ENCODE data around the gene THSD7B. TPM values are rescaled to one million over a fixed set of nuclear protein-coding genes. Genes with fewer than 3 reads are reported as not detected.

Gene THSD7B
- total and polyA plus RNA-seq, 2 of the 8 experiments (the other 6 are each of a cell fraction or from before 2014, with no cell fraction given) = 0.60 to 2.9 TPM

DNA sequence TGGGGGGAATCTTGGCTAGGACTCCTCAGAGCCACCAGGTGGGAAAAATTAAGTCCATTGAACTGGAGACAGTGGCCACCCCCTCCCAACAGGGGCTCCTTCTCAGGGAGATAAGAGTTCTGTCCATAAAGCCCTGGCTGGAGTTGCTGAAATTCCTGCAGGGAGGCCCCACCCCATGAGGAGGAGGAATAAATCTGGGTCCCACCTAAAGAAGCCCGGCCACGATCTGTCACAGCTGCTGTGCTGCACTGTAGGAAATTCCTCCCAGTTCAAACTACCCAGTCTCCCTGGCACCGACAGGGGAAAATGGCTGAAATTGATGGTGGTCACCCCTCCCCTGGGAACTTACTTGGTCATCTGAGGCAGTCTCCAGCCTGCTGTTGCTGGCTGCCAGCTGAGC, 215.0 kb downstream of the THSD7B start:
- no peak overlapping the region for H3K23ac ChIP-seq (ENCODE audit: insufficient read length)
- no peaks in the 10 kb centered on the region for H4K20me1 ChIP-seq (replicated peaks in 1 of 2; ENCODE audit: control insufficient read depth in 1 of 2, insufficient read depth in 2 of 2, low read length in 2 of 2)
- H3K14ac ChIP-seq (ENCODE audit: insufficient read length) = no peak overlapping the region
- no peak overlapping the region for H2BK5ac ChIP-seq (ENCODE audit: low read depth, low read length)
- no peaks in the 10 kb centered on the region for H3K79me1 ChIP-seq (ENCODE audit: low read depth, low read length)
- no peak overlapping the region for H3K4me3 ChIP-seq (ENCODE audit: extremely low read depth in 1 of 4, insufficient read depth in 2 of 4, low read depth in 3 of 4, low read length in 4 of 4)
- H2AK5ac ChIP-seq (ENCODE audit: low read depth, low read length) = no peak overlapping the region
- H2BK12ac ChIP-seq (ENCODE audit: low read depth, low read length) = no peak overlapping the region
- WGBS, 2 experiments (ENCODE audit: extremely low coverage in 1 of 2, insufficient coverage in 1 of 2, insufficient read length in 1 of 2, insufficient replicate concordance in 2 of 2, low coverage in 1 of 2, low lambda C conversion rate in 2 of 2, missing lambda C conversion rate in 1 of 2) = 93% methylated on average over 3 of the region's 3 CpGs; no CpG with 5 or more reads in 1 of the 2 experiments
- H3K23me2 ChIP-seq (ENCODE audit: low read depth, low read length) = peaks cover 1% of the 10 kb centered on the region; the same call in 1 of the 2 replicates
- H3K9me3 ChIP-seq (ENCODE audit: insufficient read depth in 2 of 2, low read depth in 1 of 2, low read length in 1 of 2) = no peaks in the 10 kb centered on the region
- POLR2A ChIA-PET (ENCODE audit: partially characterized antibody) = no interaction called here
- no peak overlapping the region for H2BK120ac ChIP-seq (replicated peaks; ENCODE audit: low read depth, low read length)
- DNase-seq (ENCODE audit: low read depth in 1 of 2, low spot score in 2 of 2) (no peak), FAIRE-seq (no peak)
- H3K27me3 ChIP-seq (replicated peaks in 1 of 4; ENCODE audit: control insufficient read depth in 3 of 4, extremely low read depth in 1 of 4, insufficient read depth in 3 of 4, low read length in 3 of 4) = no peaks in the 10 kb centered on the region
- H3K18ac ChIP-seq (ENCODE audit: extremely low read depth, low read length) = no peak overlapping the region
- H3K4ac ChIP-seq (replicated peaks; ENCODE audit: insufficient read length, low read depth, low read length) = no peak overlapping the region
- no peaks in the 10 kb centered on the region for H3K4me1 ChIP-seq (replicated peaks in 1 of 4; ENCODE audit: control insufficient read depth in 3 of 4, insufficient read depth in 4 of 4, low read length in 3 of 4)
- H3K27ac ChIP-seq (ENCODE audit: low read depth, low read length) = no peak overlapping the region
- no peaks in the 10 kb centered on the region for H3K79me2 ChIP-seq (ENCODE audit: control insufficient read depth in 1 of 2, insufficient read depth in 2 of 2, low read length in 2 of 2)
- no peak overlapping the region for H4K91ac ChIP-seq (replicated peaks; ENCODE audit: insufficient read length, low read length)
- no peak overlapping the region for H3K9ac ChIP-seq (replicated peaks in 1 of 4; ENCODE audit: extremely low read depth in 1 of 4, low read depth in 3 of 4, low read length in 3 of 4)
- H3K56ac ChIP-seq (replicated peaks; ENCODE audit: insufficient read length, low read depth, low read length) = no peak overlapping the region
- CTCF ChIA-PET (ENCODE audit: partially characterized antibody) = no interaction called here
- H2BK20ac ChIP-seq (ENCODE audit: low read length) = no peak overlapping the region
- no peak overlapping the region for H2AFZ ChIP-seq (ENCODE audit: low read length)
- TF ChIP-seq CHD1 (IDR thresholded peaks at IDR 0.05; ENCODE audit: low read depth, low read length) = no peak
- TF ChIP-seq CREB1 (IDR thresholded peaks at IDR 0.05) = no peak
- no peak for TF ChIP-seq EGR1 (IDR thresholded peaks at IDR 0.05; ENCODE audit: borderline replicate concordance, low read depth, low read length)
- TF ChIP-seq PHF8 (conservative IDR thresholded peaks at IDR 0.05; ENCODE audit: low read depth, low read length) = no peak
- TF ChIP-seq SIN3A (conservative IDR thresholded peaks at IDR 0.05 in 1 of 2, IDR thresholded peaks at IDR 0.05 in 1 of 2; ENCODE audit: low read depth in 1 of 2, low read length in 2 of 2) = no peak
- TF ChIP-seq, protein P1, sequence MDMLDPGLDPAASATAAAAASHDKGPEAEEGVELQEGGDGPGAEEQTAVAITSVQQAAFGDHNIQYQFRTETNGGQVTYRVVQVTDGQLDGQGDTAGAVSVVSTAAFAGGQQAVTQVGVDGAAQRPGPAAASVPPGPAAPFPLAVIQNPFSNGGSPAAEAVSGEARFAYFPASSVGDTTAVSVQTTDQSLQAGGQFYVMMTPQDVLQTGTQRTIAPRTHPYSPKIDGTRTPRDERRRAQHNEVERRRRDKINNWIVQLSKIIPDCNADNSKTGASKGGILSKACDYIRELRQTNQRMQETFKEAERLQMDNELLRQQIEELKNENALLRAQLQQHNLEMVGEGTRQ (IDR thresholded peaks at IDR 0.05; ENCODE audit: low read length) = no peak
- TF ChIP-seq EZH2 (IDR thresholded peaks at IDR 0.05; ENCODE audit: low read depth, low read length, severe bottlenecking) = no peak
- no peak for TF ChIP-seq TAF1 (IDR thresholded peaks at IDR 0.05; ENCODE audit: low read depth, low read length)
- no peak overlapping the region for H3K4me2 ChIP-seq (ENCODE audit: insufficient read depth in 1 of 2, low read depth in 2 of 2, low read length in 2 of 2)
- no peak overlapping the region for H4K8ac ChIP-seq (ENCODE audit: extremely low read depth, insufficient read depth, low read length)
- no peak overlapping the region for H2BK15ac ChIP-seq (ENCODE audit: low read length)
- H3K36me3 ChIP-seq (ENCODE audit: control insufficient read depth in 2 of 4, insufficient read depth in 4 of 4, low read length in 3 of 4) = no peaks in the 10 kb centered on the region
- H4K5ac ChIP-seq (ENCODE audit: insufficient read length, low read depth, low read length) = no peak overlapping the region
